Pancreas (tissue), 10 donors: ENCODE results near the gene ALDOA. TPM values are rescaled to one million over a fixed set of nuclear protein-coding genes. Genes with fewer than 3 reads are reported as not detected.

Experiments used
- ATAC-seq, 4 donors: fragments of 200-7000 bp; cut with Tn5 transposase; one replicate each; pipeline versions ENCODE4 v1.8.0 to v1.9.1; 2020; ENCODE audit warnings: mild to moderate bottlenecking in 4 of 4, moderate library complexity in 4 of 4
- DNase-seq, 6 donors: peaks; one replicate each; pipeline ENCODE4 v3.0.0-alpha.2; 2020
- FAIRE-seq: peaks from 2 replicates; lab custom pipeline; 2012; peaks lifted over from hg19 to GRCh38; lab: Jason Lieb, UNC
- H3K27ac ChIP-seq, 4 donors: fragments of 200-600 bp; sonication (generic); 1 replicate in 3 of 4; 2 replicates in 1 of 4; pipeline versions ENCODE4 v1.5.0 to v1.8.0; 2020
- H3K27me3 ChIP-seq, 4 donors: fragments of 200-600 bp; one replicate each; pipeline ENCODE4 v1.8.0; 2021
- H3K36me3 ChIP-seq, 3 donors: fragments of 200-600 bp; sonication (generic) in 1 of 3; one replicate each; pipeline versions ENCODE4 v1.5.0 to v1.8.0; 2020 to 2021
- H3K4me1 ChIP-seq, 3 donors: fragments of 200-600 bp; one replicate each; pipeline ENCODE4 v1.8.0; 2021
- H3K4me3 ChIP-seq, 4 donors: fragments of 200-600 bp; sonication (generic) in 2 of 4; one replicate each; pipeline versions ENCODE4 v1.5.0 to v1.8.0; 2020 to 2021
- H3K9me3 ChIP-seq, 4 donors: fragments of 200-600 bp; one replicate each; pipeline ENCODE4 v1.8.0; 2021
- CTCF ChIP-seq, 4 donors: fragments of 200-600 bp; sonication (generic) in 3 of 4; IDR thresholded peaks; one replicate each; pipeline versions ENCODE4 v1.5.0 to v1.8.0; 2021; ENCODE audit warnings: antibody characterized with exemption in 4 of 4
- whole genome bisulfite sequencing, 2 donors: extraction: QIAGEN DNeasy Blood & Tissue Kit; methylation state at CpG; one replicate each; pipeline ENCODE4 v1.1.7; 2013; 5-methylcytosine and 5-hydroxymethylcytosine counted together
- intact Hi-C, 3 donors: fragments of 100-400 bp; cut with DNase I; formaldehyde crosslinking; loops; one replicate each; pipeline versions ENCODE4 v1.11.1 to v1.14.2; 2022
- polyA plus RNA-seq, 2 donors: library from polyadenylated mRNA; stranded (reverse); fragments of 200-250 nt; gene quantifications; one replicate each; pipeline ENCODE4 v1.2.3, GENCODE V29; 2013
- total RNA-seq, 6 donors: library from RNA; stranded (reverse); fragmentation: NEBNext Ultra II Directional in 4 of 6; extraction: Animal tissue kit (Norgen Biotek cat#: 25700) in 4 of 6; gene quantifications; one replicate each; pipeline versions ENCODE4 v1.2.1 to v1.2.4, GENCODE V29; 2021 to 2023
- donor health status: healthy with polysubstance abuse.
- donor health status: DM: no; HTN: no; CAD: no; lungs with moderate emphysema.
- donor health status: DM: no; HTN: no; CAD: no.
- donor health status: control.
- donor health status: control.
- donor health status: Bipolar disorder and iron deficiency.
- donor health status: DM: yes; HTN: yes; CAD: no.
- donor health status: DM: no; HTN: no; CAD: no.
- donor health status: DM: no; HTN: no; CAD: no.
- donor health status: DM: yes; HTN: yes; CAD: no.

The ALDOA gene
- total and polyA plus RNA-seq, 8 donors: 234 to 425 (median 327) TPM

- H3K4me3 ChIP-seq: no peak overlapping the region
- intact Hi-C loops: no loop called here
- DNase-seq: peak in 1 of 6 donors; percentile 64
- H3K27ac ChIP-seq: no peak overlapping the region
- H3K27me3 ChIP-seq: no peaks in the 10 kb centered on the region
- no peak for ATAC-seq
- no peak for TF ChIP-seq CTCF (IDR thresholded peaks at IDR 0.05)
- 88 to 90% methylated on average over 22 of the region's 22 CpGs for WGBS, 2 donors
- no peak for FAIRE-seq
- H3K4me1 ChIP-seq: peaks cover 0 to 5% (median 0%) of the 10 kb centered on the region in 3 donors
- peaks cover 0 to 14% (median 6%) of the 10 kb centered on the region in 3 donors for H3K36me3 ChIP-seq
- H3K9me3 ChIP-seq: no peaks in the 10 kb centered on the region
Observed at GRCh38 chr16:30088832-30089624, 23.5 kb downstream of the ALDOA start.

- WGBS, 2 donors: 51 to 60% methylated on average over 25 to 26 of the region's 26 CpGs
Observed at GRCh38 chr16:30090610-30091331, 25.2 kb downstream of the ALDOA start.

GRCh38 chr16:30091474-30092372, 26.2 kb downstream of the ALDOA start, which contains the start of gene TBX6:
TBX6 (minus strand) TSS chr16:30091924; CDS start chr16:30091193, 731 bp downstream.
- intact Hi-C loops: no loop called here
- Histone ChIP-seq H3K4me3 (peak within 1 kb of the TSS; percentile 19 to 54 (median 40)), H3K9me3 (no peaks in the 10 kb centered on the region), H3K27me3 (no peaks in the 10 kb centered on the region), H3K4me1 (peaks cover 0 to 15% (median 10%) of the 10 kb centered on the region in 3 donors), H3K27ac (peak within 1 kb of the TSS; percentile 66 to 85 (median 77)), H3K36me3 (peaks cover 0 to 10% (median 0%) of the 10 kb centered on the region in 3 donors)
- peak; percentile 48 to 77 (median 72) for TF ChIP-seq CTCF (IDR thresholded peaks at IDR 0.05)
- peak; percentile 84 to 93 (median 87) for ATAC-seq
- DNase-seq: peak; percentile 93 to 97 (median 94)
- FAIRE-seq: no peak
- WGBS, 2 donors: 1% methylated on average over 73 to 76 of the region's 76 CpGs

More at GRCh38 chr16:30090610-30091331, 25.2 kb downstream of the ALDOA start:
- peak overlapping the region; percentile 66 to 85 (median 77) for H3K27ac ChIP-seq
- TF ChIP-seq CTCF (IDR thresholded peaks at IDR 0.05): no peak
- peak in 2 of 6 donors; percentile 61 to 69 for DNase-seq
- no peaks in the 10 kb centered on the region for H3K27me3 ChIP-seq
- H3K9me3 ChIP-seq: no peaks in the 10 kb centered on the region
- H3K36me3 ChIP-seq: peaks cover 0 to 10% (median 0%) of the 10 kb centered on the region in 3 donors
- intact Hi-C loops: no loop called here
- peak overlapping the region in 3 of 4 donors; percentile 32 to 54 (median 47) for H3K4me3 ChIP-seq
- peaks cover 0 to 15% (median 10%) of the 10 kb centered on the region in 3 donors for H3K4me1 ChIP-seq
- FAIRE-seq: no peak
- ATAC-seq: peak in 2 of 4 donors; percentile 0 to 1

GRCh38 chr16:30092373-30093010, 26.9 kb downstream of the ALDOA start:
- FAIRE-seq: no peak
- intact Hi-C loops: no loop called here
- Histone ChIP-seq H3K9me3 (no peaks in the 10 kb centered on the region), H3K27me3 (no peaks in the 10 kb centered on the region), H3K4me1 (peaks cover 0 to 15% (median 10%) of the 10 kb centered on the region in 3 donors), H3K4me3 (peak overlapping the region in 3 of 4 donors; percentile 19 to 54 (median 47)), H3K27ac (peak overlapping the region; percentile 66 to 85 (median 77)), H3K36me3 (peaks cover 0 to 10% (median 0%) of the 10 kb centered on the region in 3 donors)
- peak; percentile 54 to 81 (median 72) for DNase-seq
- 23 to 24% methylated on average over 22 of the region's 22 CpGs for WGBS, 2 donors
- TF ChIP-seq CTCF (IDR thresholded peaks at IDR 0.05): peak in 1 of 4 donors; percentile 8
- peak; percentile 2 to 45 (median 18) for ATAC-seq
